GM21423 (cell line): Measurements from ENCODE around the gene LRCH3.
"Not testable (repeated sequence)": the region's sequence is repeated elsewhere in the genome, so short reads cannot be mapped to it uniquely, and the experiment has no call there.

Source experiments
- ATAC-seq: cut with Tn5 transposase; IDR thresholded peaks from one replicate; pipeline ENCODE4 v1.9.1; 2021; ENCODE audit warnings: mild to moderate bottlenecking, moderate library complexity; ENCODE audit not compliant: unreplicated experiment

The LRCH3 gene

DNA sequence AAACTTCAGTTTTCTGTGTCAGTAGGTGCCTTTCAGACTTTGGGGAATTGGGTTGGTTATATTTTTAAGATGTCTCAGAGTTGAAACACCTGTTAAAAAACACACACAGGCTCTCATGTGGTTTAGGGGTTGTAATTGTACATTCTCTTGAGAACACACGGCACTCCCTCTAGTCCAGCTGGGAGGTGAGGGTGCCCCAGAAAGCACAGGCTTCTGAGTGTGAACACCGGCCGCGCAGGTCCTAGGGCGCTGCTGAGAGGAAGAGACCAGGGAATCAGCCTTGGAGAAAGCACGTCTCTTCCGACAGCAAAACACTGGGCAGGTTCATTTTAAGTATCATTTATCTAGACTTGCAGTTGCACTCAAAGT, 90.9 kb downstream of the LRCH3 start:
- no peak for ATAC-seq

DNA sequence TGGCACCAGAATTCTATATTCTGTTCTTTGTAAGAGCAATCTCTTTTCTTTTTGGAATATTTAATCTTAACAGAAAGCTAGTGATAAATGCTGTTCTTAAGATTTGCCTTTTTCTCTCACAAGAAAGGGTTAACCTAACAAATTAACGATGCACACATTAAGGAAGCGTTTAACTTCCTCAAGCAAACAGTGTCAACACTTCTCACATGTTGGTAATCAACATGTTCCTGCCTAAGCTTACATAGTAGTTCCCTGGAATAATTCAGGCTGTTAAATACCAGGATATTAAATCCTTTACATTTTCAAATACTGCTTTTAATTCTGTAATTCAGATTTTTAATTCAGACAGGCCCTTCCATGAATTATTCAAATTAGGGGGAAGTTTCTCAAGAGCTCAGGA, 91.5 kb downstream of the LRCH3 start:
- ATAC-seq = no peak

GRCh38 chr3:197883541-197883940, 92.5 kb downstream of the LRCH3 start:
- no peak for ATAC-seq

DNA sequence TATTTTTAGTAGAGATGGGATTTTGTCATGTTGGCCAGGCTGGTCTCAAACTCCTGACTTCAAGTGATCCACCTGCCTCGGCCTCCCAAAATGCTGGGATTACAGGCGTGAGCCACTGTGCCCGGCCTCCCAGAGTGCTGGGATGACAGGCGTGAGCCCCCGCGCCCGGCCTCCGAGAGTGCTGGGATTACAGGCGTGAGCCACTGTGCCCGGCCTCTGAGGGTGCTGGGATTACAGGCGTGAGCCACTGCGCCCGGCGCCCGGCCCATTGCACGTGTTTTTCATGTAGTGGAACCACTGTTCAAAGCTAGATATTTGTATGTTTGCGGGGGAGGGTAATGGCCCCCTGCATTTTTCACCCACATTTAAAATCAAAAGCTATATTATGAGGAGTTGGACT, 93.3 kb downstream of the LRCH3 start:
- not testable (repeated sequence) for ATAC-seq

- not testable (repeated sequence) for ATAC-seq
Observed at GRCh38 chr3:197886052-197886451, 95.0 kb downstream of the LRCH3 start.

GRCh38 chr3:197887430-197888053, 96.5 kb downstream of the LRCH3 start:
- ATAC-seq = not testable (repeated sequence)

DNA sequence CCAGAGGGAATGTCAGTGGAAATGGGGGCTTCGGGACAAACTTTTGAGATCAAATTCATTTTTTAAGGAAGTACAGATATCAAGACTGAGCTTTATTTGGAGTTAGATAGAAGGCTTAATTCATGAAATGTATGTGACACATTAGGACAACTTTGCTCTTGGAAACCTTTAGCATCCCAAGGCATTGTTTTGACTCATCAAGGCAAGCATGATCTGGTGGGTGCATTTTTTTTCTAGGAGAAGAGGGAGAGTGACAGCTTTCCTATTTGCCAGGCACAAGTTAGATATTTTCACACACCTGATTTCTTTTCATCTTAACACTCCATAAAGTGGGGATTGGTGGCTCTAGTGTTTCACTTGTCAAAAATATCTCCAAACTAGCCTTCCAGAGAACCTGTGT, 97.5 kb downstream of the LRCH3 start:
- no peak for ATAC-seq

- no peak for ATAC-seq
Observed at GRCh38 chr3:197889204-197889930, 98.3 kb downstream of the LRCH3 start.

DNA sequence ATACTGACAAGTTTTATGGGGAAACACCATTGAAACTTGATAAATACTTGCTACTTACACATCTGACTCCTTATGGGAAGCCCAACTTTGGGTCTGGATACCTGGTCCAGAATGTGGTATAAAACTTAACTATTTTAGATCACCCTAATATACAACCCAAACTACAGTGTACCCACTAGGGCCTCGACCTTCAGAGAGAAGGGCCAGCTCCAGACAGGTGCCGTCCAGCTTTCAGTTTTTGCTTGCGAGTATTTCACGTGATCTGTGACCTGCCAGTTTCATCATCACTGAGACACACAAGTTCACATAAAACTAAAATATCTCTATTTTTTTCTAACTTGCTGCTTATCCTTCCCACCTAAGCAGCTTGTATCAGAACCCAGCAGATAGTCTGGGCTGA, 99.6 kb downstream of the LRCH3 start:
- ATAC-seq = no peak

DNA sequence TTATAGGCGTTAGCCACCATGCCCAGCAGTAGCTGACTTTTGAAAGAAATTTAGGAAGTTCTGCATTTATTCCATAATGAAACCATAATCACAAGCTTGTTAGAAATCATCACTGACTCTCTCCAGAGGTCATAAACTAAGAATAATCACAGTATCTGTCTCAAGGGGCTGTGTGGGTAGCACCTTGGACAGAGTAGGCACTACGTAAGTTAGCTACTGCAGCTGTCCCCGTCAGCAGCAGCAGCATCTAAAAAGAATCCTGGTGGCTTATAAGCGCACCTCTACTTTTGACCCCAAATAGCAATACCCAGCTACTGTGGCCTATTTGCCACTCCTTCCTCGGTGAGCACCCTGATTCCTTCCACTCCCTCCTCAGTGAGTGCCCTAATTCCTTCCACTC, 101.1 kb downstream of the LRCH3 start:
- ATAC-seq = no peak

GRCh38 chr3:197896421-197896820, 105.4 kb downstream of the LRCH3 start:
- no peak for ATAC-seq

- ATAC-seq = no peak
Observed at GRCh38 chr3:197899833-197900478, 108.9 kb downstream of the LRCH3 start.

DNA sequence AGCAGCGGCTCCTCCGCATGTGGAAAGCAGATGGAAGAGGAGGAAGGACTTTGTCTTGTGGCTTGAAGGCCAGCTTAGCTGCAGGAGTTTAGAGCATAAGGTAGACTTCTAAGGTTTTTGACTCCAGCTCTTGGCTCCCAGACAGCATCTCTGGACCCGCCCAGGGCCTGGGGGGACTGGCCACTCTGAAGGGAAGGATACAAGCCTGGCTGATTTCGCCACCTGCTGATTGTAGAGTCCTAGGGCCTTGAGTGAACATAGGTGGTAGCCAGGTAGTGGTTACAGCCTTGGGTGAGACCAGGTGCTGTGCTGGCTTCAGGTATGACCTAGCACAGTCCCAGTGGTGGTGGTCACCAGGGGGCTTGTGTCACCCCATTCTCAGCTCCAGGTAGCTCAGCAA, 110.6 kb downstream of the LRCH3 start:
- no peak for ATAC-seq

DNA sequence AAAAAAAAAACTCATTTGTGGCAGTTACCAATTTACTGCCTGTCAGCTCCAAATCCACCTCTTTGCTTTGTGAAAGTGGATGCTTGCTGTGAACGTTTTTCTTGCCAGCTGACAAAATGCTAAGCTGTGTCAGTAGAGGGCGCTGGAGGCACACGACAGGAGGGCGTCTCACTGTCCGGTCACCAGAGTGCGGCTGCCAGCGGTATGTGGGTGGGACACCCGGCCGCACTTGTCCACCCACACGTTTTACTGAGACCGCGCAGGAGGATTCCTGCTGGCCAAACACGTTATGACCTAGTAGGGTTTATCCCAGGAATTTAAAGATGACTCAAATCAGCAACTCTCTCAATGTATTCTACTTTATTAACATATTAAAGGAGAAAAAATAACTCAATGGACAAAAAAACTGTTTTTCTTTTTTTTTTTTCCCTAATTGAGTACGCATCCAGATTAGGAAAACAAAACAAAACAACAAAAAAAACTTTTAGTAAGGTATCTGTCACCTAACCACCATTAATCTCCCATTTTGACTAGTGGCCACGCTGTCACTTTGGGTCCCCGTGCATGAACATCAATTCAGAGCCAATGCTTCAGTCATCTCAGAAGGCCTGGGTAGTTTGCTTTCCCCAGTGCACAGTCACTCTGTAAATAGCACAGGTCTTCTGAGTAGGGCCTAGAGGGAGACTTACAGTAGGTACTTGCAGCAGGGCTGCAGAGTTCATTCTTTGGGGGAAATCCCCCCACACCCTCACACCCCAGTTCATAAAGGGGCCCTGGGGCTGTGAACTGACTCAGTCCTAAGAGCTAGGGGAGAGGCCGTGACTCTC, 115.2 kb downstream of the LRCH3 start:
- ATAC-seq = peak; percentile 65

DNA sequence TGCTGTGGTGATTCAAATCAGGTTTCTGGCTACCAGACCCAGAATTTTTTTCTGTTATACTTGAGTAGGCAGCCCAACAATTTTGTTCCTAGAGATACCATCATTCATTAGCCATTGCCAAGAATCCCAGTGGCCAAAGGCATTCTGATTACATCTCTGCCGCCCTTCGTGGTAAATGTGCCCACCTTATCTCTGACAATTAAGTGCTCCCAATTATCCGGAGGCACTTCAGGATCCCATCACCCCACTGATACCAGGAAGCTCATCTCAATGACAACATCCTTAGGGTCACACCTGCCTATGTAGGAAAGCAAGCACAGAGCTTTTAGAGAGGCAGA, 115.8 kb downstream of the LRCH3 start:
- ATAC-seq = no peak

DNA sequence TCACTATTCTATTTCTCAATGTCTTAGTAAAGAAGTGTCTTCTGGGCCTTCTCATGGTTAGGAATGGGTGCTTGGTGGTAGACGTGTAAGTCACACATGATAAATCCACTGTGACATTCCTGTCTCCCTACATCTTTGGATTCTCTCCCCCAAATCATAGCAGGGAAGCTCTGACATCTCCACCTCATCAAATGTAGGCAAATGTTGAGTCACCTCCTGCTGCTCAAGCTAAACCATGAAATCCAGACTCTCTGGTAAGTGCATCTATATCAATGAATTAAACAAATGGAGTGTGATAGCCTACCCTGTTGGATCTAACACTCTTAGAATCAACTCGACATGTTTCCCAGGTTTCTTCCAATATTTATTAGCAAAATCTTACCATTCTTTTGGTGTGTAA, 116.1 kb downstream of the LRCH3 start:
- no peak for ATAC-seq

GRCh38 chr3:197908550-197908949, 117.5 kb downstream of the LRCH3 start:
- ATAC-seq = not testable (repeated sequence)

DNA sequence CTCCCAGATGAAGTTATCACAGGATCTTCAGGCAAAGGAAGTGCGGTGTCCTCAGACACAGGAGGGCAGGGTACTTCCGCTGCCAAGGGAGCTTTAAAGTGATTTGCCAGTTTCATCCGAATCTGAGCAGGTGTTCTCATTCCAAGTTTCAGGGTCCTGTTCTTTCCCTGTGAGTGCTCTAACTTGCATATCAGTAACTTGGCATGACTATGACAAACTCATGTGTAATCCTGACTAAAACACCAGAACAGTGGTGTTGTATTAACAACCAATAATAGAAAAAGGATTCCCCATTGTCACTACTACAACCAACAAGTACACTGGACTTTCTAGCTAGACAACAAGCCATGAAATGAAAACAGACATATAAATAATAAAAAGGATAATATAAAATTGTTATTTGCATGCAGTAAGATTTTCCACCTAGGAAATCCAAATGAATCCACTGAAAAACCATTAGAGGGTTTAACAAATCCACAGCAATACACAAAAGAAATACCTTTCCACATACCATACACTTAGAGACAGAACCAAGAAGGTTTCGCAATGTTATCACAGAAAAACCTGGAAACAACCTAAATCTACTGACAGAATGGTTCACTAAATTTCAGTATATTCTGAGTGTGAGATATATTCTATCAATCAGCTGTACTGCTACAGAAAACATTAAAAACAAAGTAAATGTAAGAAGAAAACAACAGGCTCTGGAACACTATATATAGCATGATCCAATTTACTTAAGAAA, 118.1 kb downstream of the LRCH3 start:
- ATAC-seq = no peak

DNA sequence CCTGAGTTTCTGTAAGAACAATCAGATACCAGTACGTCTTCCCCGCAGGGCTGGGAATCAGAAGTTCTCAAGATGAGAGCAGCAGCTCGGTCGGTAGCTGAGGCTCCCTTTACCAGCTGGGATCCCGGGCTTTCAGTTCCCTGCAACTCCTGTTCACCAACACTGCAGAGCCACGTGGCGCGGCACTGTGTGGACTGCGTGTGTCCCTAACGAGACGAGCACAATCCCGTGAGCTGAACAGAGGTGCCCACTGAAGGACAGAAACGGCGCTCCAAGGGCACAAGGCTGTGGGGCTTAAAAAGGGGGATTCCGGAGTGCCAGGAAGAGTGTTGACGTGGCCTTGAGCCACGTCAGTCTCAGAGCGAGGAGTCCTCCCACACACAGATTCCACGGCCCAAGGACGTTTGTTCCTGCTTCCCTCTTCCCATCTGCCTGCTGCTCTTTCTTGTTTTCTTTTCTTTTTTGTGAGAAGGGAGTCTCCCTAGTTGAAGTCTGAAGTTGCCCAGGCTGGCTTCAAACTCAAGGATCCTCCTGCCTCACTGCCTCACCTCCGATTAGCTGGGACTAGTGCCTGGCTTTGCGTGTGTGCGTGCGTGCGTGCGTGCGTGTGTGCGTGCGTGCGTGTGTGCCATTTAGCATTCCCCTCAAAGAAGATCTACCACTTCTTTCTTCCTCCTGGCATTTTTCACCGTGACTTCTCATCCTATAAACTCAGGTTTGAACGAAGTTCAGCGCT, 121.9 kb downstream of the LRCH3 start:
- no peak for ATAC-seq
